GM12891 (cell line): ENCODE data around the gene SPINDOC.

Experiments used
- PAX5 ChIP-seq: IDR thresholded peaks from 2 replicates; pipeline ENCODE4 v1.6.1; 2011; ENCODE audit warnings: low read length, moderate library complexity, mild to moderate bottlenecking; ENCODE audit not compliant: insufficient read depth, severe bottlenecking
- POLR2A ChIP-seq: IDR thresholded peaks from 2 replicates; pipeline ENCODE4 v1.6.1; 2011; ENCODE audit warnings: low read depth, low read length, control low read depth
- POLR2AphosphoS5 ChIP-seq: IDR thresholded peaks from 2 replicates; pipeline ENCODE4 v1.6.1; 2011; ENCODE audit warnings: low read depth, low read length, control low read depth
- TAF1 ChIP-seq: IDR thresholded peaks from 2 replicates; pipeline ENCODE4 v1.6.1; 2011; ENCODE audit warnings: low read depth, low read length, control low read depth

DNA sequence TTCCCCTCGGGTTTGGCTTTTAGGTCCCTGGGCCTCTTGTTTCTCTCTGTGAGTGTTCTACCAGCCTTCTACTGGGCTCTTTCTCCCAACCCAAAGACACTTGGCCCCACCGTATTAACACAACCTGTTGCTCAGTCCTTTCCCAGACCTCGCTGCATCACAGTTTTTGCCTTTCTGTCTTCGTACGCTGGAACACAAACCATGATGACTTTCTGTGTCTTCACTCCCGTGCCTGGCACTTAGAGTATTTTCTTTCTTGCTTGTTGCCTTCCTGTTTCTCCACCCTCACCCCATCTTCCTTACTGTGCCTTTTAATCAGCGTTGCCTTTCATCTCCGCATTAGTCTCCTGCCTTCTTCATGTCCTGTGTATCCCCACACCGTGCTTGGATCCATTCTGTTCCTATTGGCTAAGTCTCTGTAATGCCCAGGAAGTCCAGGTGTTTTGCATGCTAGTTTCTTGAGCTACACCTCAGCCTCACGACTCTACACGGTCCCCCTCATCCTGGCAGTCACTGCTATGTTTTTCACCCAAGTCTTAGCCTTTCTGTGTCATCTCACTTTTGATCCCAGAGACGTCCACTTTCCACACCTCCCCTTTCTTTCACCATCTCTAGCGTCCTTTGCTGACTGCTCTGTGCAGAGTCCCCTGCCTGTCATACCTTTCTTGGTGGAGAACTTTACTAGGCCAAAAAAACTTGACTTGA is 27.3 kb downstream of the SPINDOC start:
- TF ChIP-seq POLR2A (no peak), POLR2AphosphoS5 (no peak), PAX5 (no peak), TAF1 (no peak)
